Endothelial cell of umbilical vein (primary cell): ENCODE results near the gene MCFD2. TPM values are rescaled to one million over a fixed set of nuclear protein-coding genes. Genes with fewer than 3 reads are reported as not detected.

Experiments
- BruUV-seq: library from RNA; stranded (reverse); fragments of 400-500 nt; replicated peaks from 2 replicates; lab custom pipeline; 2021; lab: Mats Ljungman, UMichigan
- CTCF ChIA-PET: fragments of 300-600, 350-600 bp; sonication (Branson Sonifier 250); formaldehyde crosslinking; loops from one replicate; lab custom pipeline; 2021; ENCODE audit warnings: antibody characterized with exemption, inconsistent platforms; lab: Charles Lee
- POLR2A ChIA-PET: fragments of 300-600, 350-600 bp; sonication (Branson Sonifier 250); formaldehyde crosslinking; loops from one replicate; lab custom pipeline; 2021; ENCODE audit warnings: antibody characterized with exemption, inconsistent platforms; lab: Charles Lee
- DNase-seq: peaks from one replicate; pipeline ENCODE4 v3.0.0-alpha.2; 2011; ENCODE audit warnings: low read depth, low spot score
- FAIRE-seq: peaks from 2 replicates; lab custom pipeline; 2011; peaks lifted over from hg19 to GRCh38; lab: Jason Lieb, UNC
- H2AFZ ChIP-seq: 2 replicates; pipeline ENCODE4 v1.6.0; 2012; ENCODE audit warnings: low read depth, low read length, control low read depth, inconsistent platforms
- H3K27ac ChIP-seq: 2 replicates; pipeline ENCODE4 v1.5.1; 2011; ENCODE audit warnings: low read depth, mild to moderate bottlenecking, control low read depth, low read length, moderate library complexity; ENCODE audit not compliant: insufficient read depth
- H3K27me3 ChIP-seq, 2 experiments: 2 replicates each; pipeline versions ENCODE4 v1.6.0 to v1.6.1; 2011; ENCODE audit warnings: low read length in 2 of 2, mixed read lengths in 1 of 2; ENCODE audit not compliant: control insufficient read depth in 2 of 2, insufficient read depth in 2 of 2
- H3K36me3 ChIP-seq, 2 experiments: 2 replicates in 1 of 2; 3 replicates in 1 of 2; pipeline ENCODE4 v1.5.1; 2011; ENCODE audit warnings: low read length in 2 of 2, mild to moderate bottlenecking in 1 of 2, moderate library complexity in 1 of 2; ENCODE audit not compliant: control insufficient read depth in 2 of 2, insufficient read depth in 2 of 2; ENCODE audit errors: extremely low read depth in 1 of 2
- H3K4me1 ChIP-seq: 3 replicates; pipeline ENCODE4 v1.5.1; 2011; ENCODE audit warnings: mild to moderate bottlenecking, low read length; ENCODE audit not compliant: control insufficient read depth, insufficient read depth; ENCODE audit errors: extremely low read depth
- H3K4me2 ChIP-seq: 2 replicates; pipeline ENCODE4 v1.6.1; 2011; ENCODE audit warnings: low read length, control low read depth, mixed read lengths; ENCODE audit not compliant: insufficient read depth
- H3K4me3 ChIP-seq, 3 experiments: fragments of 200-600 bp in 1 of 3; sonication (generic), shearing (Covaris generic) in 1 of 3; replicated peaks in 1 of 3; 2 replicates each; pipeline ENCODE4 v1.5.1; 2011 to 2016; ENCODE audit warnings: control low read depth in 3 of 3, low read length in 3 of 3, mild to moderate bottlenecking in 2 of 3, inconsistent platforms in 1 of 3, low read depth in 1 of 3, moderate library complexity in 1 of 3; ENCODE audit not compliant: insufficient read depth in 1 of 3
- H3K79me2 ChIP-seq: 2 replicates; pipeline ENCODE4 v1.6.0; 2012; ENCODE audit warnings: low read length, inconsistent platforms; ENCODE audit not compliant: control insufficient read depth, insufficient read depth
- H3K9ac ChIP-seq: replicated peaks from 2 replicates; pipeline ENCODE3; 2011; ENCODE audit warnings: low read length, control low read depth; ENCODE audit not compliant: insufficient read depth; ENCODE audit errors: extremely low read depth
- H3K9me1 ChIP-seq: replicated peaks from 3 replicates; pipeline ENCODE4 v1.6.0; 2011; ENCODE audit warnings: mild to moderate bottlenecking, low read length; ENCODE audit not compliant: control insufficient read depth, insufficient read depth; ENCODE audit errors: extremely low read depth
- H3K9me3 ChIP-seq: replicated peaks from 2 replicates; pipeline ENCODE4 v1.5.1; 2012; ENCODE audit warnings: low read length, inconsistent platforms; ENCODE audit not compliant: control insufficient read depth, insufficient read depth
- H4K20me1 ChIP-seq: replicated peaks from 2 replicates; pipeline ENCODE3; 2011; ENCODE audit warnings: mild to moderate bottlenecking, low read length; ENCODE audit not compliant: control insufficient read depth, insufficient read depth; ENCODE audit errors: extremely low read depth
- EZH2 ChIP-seq: IDR thresholded peaks from 2 replicates; pipeline ENCODE4 v1.6.1; 2012; ENCODE audit warnings: borderline replicate concordance, low read depth, mild to moderate bottlenecking, moderate library complexity, low read length, inconsistent platforms; ENCODE audit not compliant: severe bottlenecking
- FOS ChIP-seq: IDR thresholded peaks from 2 replicates; pipeline ENCODE4 v1.6.1; 2011; ENCODE audit warnings: mild to moderate bottlenecking, low read length, moderate library complexity, borderline replicate concordance; ENCODE audit not compliant: insufficient read depth
- GATA2 ChIP-seq: IDR thresholded peaks from 2 replicates; pipeline ENCODE4 v1.7.0; 2011; ENCODE audit warnings: low read depth, mild to moderate bottlenecking, moderate library complexity, mixed read lengths, low read length; ENCODE audit not compliant: insufficient read length, insufficient read depth
- JUN ChIP-seq: IDR thresholded peaks from 2 replicates; pipeline ENCODE4 v1.6.1; 2011; ENCODE audit warnings: borderline replicate concordance, low read depth; ENCODE audit not compliant: insufficient read length, insufficient read depth
- MAX ChIP-seq: IDR thresholded peaks from 2 replicates; pipeline ENCODE4 v1.6.1; 2011; ENCODE audit not compliant: insufficient read depth, insufficient read length
- MYC ChIP-seq: IDR thresholded peaks from one replicate; pipeline ENCODE4 v1.6.1; 2011; ENCODE audit warnings: mild to moderate bottlenecking, low read depth, low read length
- POLR2A ChIP-seq: IDR thresholded peaks from 2 replicates; pipeline ENCODE4 v1.6.1; 2012; ENCODE audit warnings: low read depth, mild to moderate bottlenecking, control low read depth, low read length
- POLR2AphosphoS5 ChIP-seq: IDR thresholded peaks from 2 replicates; pipeline ENCODE4 v1.6.1; 2012; ENCODE audit warnings: low read depth, mild to moderate bottlenecking, control low read depth, low read length, moderate library complexity; ENCODE audit not compliant: insufficient read depth
- dilution Hi-C: fragments of 300-500 bp; cut with MboI; formaldehyde crosslinking; loops from one replicate; pipeline ENCODE4 v1.15.0; 2019; ENCODE audit warnings: low sequenced_read_pairs; ENCODE audit not compliant: extremely low pct_ligation_motif_present
- intact Hi-C: fragments of 100-400 bp; cut with micrococcal nuclease; formaldehyde crosslinking; loops from one replicate; pipeline ENCODE4 v1.10.0; 2022
- polyA plus RNA-seq, 4 experiments: library from polyadenylated mRNA; depleted of rRNA in 3 of 4; stranded (reverse) in 3 of 4; unstranded in 1 of 4; fragments of >200 nt; gene quantifications; 2 replicates each; pipeline versions ENCODE4 v1.2.1 to v1.2.3, GENCODE V29; 2011 to 2012; ENCODE audit warnings: missing spikeins in 1 of 4
- total RNA-seq: library from RNA; stranded (reverse); gene quantifications from 2 replicates; pipeline ENCODE4 v1.2.3, GENCODE V29; 2021
- TF ChIP-seq, protein P1 (sequence below), 2 donors: IDR thresholded peaks; 1 replicate in 1 of 2; 2 replicates in 1 of 2; pipeline ENCODE4 v1.5.1; 2011; ENCODE audit warnings: low read length in 2 of 2, mild to moderate bottlenecking in 2 of 2, moderate library complexity in 2 of 2, control low read depth in 1 of 2, inconsistent platforms in 1 of 2, low read depth in 1 of 2; ENCODE audit not compliant: insufficient read depth in 1 of 2; ENCODE audit errors: extremely low read depth in 1 of 2

Gene MCFD2
- total and polyA plus RNA-seq, 2 donors (not counting 3 experiments of a cell fraction or from before 2014, with no cell fraction given): 74.8 to 141 TPM

DNA sequence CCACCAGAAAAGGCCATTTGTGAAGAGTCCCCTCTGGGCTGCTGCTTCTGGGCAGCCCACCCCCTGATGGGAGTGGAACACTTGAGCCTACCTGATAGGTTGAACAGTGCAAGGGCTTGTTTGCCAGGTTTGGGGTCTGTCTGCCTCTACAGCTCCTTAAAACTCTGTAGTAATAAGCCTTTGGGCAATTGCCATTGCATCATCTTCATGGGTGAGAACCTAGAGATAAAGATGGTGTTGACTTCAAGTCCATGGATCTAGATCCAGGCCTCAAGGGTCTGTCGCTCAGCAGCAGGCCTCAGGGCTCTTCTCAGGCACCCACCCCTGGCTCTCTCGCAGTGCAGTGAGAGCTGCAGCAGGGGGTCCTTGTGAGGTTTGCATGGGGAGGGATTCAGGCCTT, 47.1 kb upstream of the MCFD2 start:
- peaks cover 0 to 10% of the 10 kb centered on the region in 2 experiments for H3K36me3 ChIP-seq
- peaks cover 26% of the 10 kb centered on the region for H3K4me1 ChIP-seq
- ChIA-PET CTCF (interaction anchor here (1.0 to 1.3 kb wide), 3 partner anchors 9 to 44 kb away, joined by 3 to 4 read pairs (median 3); no protein-coding TSS in a partner anchor), POLR2A (no interaction called here)
- no peaks in the 10 kb centered on the region for H3K79me2 ChIP-seq
- H3K4me2 ChIP-seq: no peak overlapping the region
- intact Hi-C loops: no loop called here
- no peak overlapping the region for H3K4me3 ChIP-seq
- H3K27ac ChIP-seq: no peak overlapping the region
- no peak for TF ChIP-seq EZH2
- no peak for TF ChIP-seq FOS
- TF ChIP-seq, protein P1, sequence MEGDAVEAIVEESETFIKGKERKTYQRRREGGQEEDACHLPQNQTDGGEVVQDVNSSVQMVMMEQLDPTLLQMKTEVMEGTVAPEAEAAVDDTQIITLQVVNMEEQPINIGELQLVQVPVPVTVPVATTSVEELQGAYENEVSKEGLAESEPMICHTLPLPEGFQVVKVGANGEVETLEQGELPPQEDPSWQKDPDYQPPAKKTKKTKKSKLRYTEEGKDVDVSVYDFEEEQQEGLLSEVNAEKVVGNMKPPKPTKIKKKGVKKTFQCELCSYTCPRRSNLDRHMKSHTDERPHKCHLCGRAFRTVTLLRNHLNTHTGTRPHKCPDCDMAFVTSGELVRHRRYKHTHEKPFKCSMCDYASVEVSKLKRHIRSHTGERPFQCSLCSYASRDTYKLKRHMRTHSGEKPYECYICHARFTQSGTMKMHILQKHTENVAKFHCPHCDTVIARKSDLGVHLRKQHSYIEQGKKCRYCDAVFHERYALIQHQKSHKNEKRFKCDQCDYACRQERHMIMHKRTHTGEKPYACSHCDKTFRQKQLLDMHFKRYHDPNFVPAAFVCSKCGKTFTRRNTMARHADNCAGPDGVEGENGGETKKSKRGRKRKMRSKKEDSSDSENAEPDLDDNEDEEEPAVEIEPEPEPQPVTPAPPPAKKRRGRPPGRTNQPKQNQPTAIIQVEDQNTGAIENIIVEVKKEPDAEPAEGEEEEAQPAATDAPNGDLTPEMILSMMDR (IDR thresholded peaks at IDR 0.05; ENCODE audit: extremely low read depth in 1 of 2, insufficient read depth in 1 of 2, low read depth in 1 of 2, low read length in 2 of 2): no peak
- TF ChIP-seq GATA2: no peak
- TF ChIP-seq POLR2A: no peak
- TF ChIP-seq MYC: no peak
- no peak for TF ChIP-seq JUN
- no peak for TF ChIP-seq MAX
- TF ChIP-seq POLR2AphosphoS5: no peak
- dilution Hi-C loops: no loop called here
- DNase-seq: no peak
- H3K9me1 ChIP-seq: no peaks in the 10 kb centered on the region
- no peak overlapping the region for H2AFZ ChIP-seq
- no TSS peak for BruUV-seq
- H3K27me3 ChIP-seq: no peaks in the 10 kb centered on the region
- H3K9me3 ChIP-seq: no peaks in the 10 kb centered on the region
- no peak for FAIRE-seq
- H4K20me1 ChIP-seq: no peaks in the 10 kb centered on the region
- no peak overlapping the region for H3K9ac ChIP-seq
